HepG2 (cell line): ENCODE measurements around the gene PCSK6. TPM values are rescaled to one million over a fixed set of nuclear protein-coding genes. Genes with fewer than 3 reads are reported as not detected.

ENCODE experiments used
- CENPT ChIP-seq: sonication (generic); formaldehyde crosslinking; IDR thresholded peaks from 2 replicates; pipeline ENCODE4 v1.8.0; 2022; ENCODE audit warnings: low read depth, mild to moderate bottlenecking, moderate library complexity, missing genetic modification reagents
- KIAA2018 ChIP-seq: sonication (generic); formaldehyde crosslinking; IDR thresholded peaks from 2 replicates; pipeline ENCODE4 v1.5.0; 2020; ENCODE audit warnings: mild to moderate bottlenecking, missing genetic modification reagents, borderline replicate concordance
- POLR2AphosphoS5 ChIP-seq: IDR thresholded peaks from 2 replicates; pipeline ENCODE4 v1.6.1; 2012; ENCODE audit warnings: low read depth, low read length
- TBX3 ChIP-seq: fragments of 450-650 bp; IDR thresholded peaks from 2 replicates; pipeline ENCODE4 v1.6.1; 2017; ENCODE audit warnings: antibody characterized with exemption, mild to moderate bottlenecking, inconsistent platforms, borderline replicate concordance
- ZNF432 ChIP-seq: sonication (generic); formaldehyde crosslinking; IDR thresholded peaks from 2 replicates; pipeline ENCODE4 v1.5.0; 2020; ENCODE audit warnings: missing genetic modification reagents, mild to moderate bottlenecking, borderline replicate concordance
- ZSCAN12 ChIP-seq: sonication (generic); formaldehyde crosslinking; IDR thresholded peaks from 2 replicates; pipeline ENCODE4 v1.9.0; 2021; ENCODE audit warnings: mild to moderate bottlenecking, missing genetic modification reagents
- polyA plus RNA-seq, 8 experiments: library from polyadenylated mRNA; depleted of rRNA in 3 of 8; stranded (reverse) in 7 of 8; unstranded in 1 of 8; fragments of >200 nt; fragmentation: Illumina TruSeq in 4 of 8; extraction: Trizol in 4 of 8; gene quantifications; 2 replicates each; pipeline versions ENCODE4 v1.2.1 to v1.2.3, GENCODE V29; 2011 to 2016; ENCODE audit warnings: low read depth in 4 of 8, missing spikeins in 1 of 8, mixed read lengths in 1 of 8; ENCODE audit not compliant: insufficient read depth in 1 of 8
- total RNA-seq, 5 experiments: library from RNA; depleted of rRNA; stranded (reverse); fragments of >200 nt; fragmentation: Illumina TruSeq; extraction: Trizol; gene quantifications; 2 replicates each; pipeline ENCODE4 v1.2.3, GENCODE V29; 2016; ENCODE audit warnings: low read depth in 1 of 5

The PCSK6 gene
- total and polyA plus RNA-seq, 2 of the 13 experiments (the other 11 are each of a cell fraction or from before 2014, with no cell fraction given), result 56.5 to 155 TPM

- no peak for TF ChIP-seq ZNF432 (CRISPR knock-in tag)
- no peak for TF ChIP-seq TBX3
- TF ChIP-seq ZSCAN12 (CRISPR knock-in tag), result no peak
- TF ChIP-seq KIAA2018, result no peak
- no peak for TF ChIP-seq CENPT (CRISPR knock-in tag)
- TF ChIP-seq POLR2AphosphoS5, result peak; percentile 64
Observed at GRCh38 chr15:101438482-101439284, 50.8 kb downstream of the PCSK6 start (continued).
